PFSK-1 (cell line): ENCODE measurements around the gene GC.

Experiments
- FOXP2 ChIP-seq: optimal IDR thresholded peaks from 2 replicates; pipeline ENCODE3; 2011; ENCODE audit warnings: borderline replicate concordance, control low read depth, inconsistent platforms; ENCODE audit not compliant: insufficient read depth; ENCODE audit errors: extremely low read length, extremely low read depth
- POLR2AphosphoS5 ChIP-seq: IDR thresholded peaks from 2 replicates; pipeline ENCODE4 v1.6.1; 2012; ENCODE audit warnings: low read depth, mild to moderate bottlenecking, control low read depth, low read length, moderate library complexity
- SIN3A ChIP-seq: IDR thresholded peaks from 2 replicates; pipeline ENCODE4 v1.6.1; 2012; ENCODE audit warnings: mild to moderate bottlenecking, low read length, moderate library complexity, borderline replicate concordance; ENCODE audit not compliant: insufficient read depth
- TAF1 ChIP-seq: IDR thresholded peaks from 2 replicates; pipeline ENCODE4 v1.6.1; 2012; ENCODE audit warnings: low read length, control low read depth, borderline replicate concordance; ENCODE audit not compliant: insufficient read depth
- TF ChIP-seq, protein P1 (sequence below), 2 experiments: IDR thresholded peaks; 2 replicates each; pipeline versions ENCODE4 v1.6.1 to v1.8.0; 2011 to 2012; ENCODE audit warnings: low read depth in 2 of 2, low read length in 2 of 2, control low read depth in 1 of 2, inconsistent platforms in 1 of 2, mild to moderate bottlenecking in 1 of 2, moderate library complexity in 1 of 2; ENCODE audit not compliant: insufficient read depth in 1 of 2

DNA sequence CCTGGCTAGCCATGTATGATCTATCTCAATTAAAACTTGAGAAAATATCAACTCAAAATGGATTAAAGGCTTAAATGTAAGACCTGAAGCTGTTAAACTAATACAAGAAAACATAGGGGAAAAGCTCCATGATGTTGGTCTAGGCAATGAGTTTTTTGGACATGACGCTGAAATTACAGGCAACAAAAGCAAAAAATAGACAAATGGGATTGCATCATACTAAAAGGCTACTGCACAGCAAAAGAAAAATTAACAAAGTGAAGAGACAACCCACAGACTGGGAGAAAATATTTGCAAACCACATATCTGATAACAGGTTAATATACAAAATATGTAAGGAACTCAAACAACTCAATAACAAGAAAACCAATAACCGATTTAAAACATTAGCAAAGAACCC lies 8.4 kb downstream of the GC start:
- TF ChIP-seq, protein P1, sequence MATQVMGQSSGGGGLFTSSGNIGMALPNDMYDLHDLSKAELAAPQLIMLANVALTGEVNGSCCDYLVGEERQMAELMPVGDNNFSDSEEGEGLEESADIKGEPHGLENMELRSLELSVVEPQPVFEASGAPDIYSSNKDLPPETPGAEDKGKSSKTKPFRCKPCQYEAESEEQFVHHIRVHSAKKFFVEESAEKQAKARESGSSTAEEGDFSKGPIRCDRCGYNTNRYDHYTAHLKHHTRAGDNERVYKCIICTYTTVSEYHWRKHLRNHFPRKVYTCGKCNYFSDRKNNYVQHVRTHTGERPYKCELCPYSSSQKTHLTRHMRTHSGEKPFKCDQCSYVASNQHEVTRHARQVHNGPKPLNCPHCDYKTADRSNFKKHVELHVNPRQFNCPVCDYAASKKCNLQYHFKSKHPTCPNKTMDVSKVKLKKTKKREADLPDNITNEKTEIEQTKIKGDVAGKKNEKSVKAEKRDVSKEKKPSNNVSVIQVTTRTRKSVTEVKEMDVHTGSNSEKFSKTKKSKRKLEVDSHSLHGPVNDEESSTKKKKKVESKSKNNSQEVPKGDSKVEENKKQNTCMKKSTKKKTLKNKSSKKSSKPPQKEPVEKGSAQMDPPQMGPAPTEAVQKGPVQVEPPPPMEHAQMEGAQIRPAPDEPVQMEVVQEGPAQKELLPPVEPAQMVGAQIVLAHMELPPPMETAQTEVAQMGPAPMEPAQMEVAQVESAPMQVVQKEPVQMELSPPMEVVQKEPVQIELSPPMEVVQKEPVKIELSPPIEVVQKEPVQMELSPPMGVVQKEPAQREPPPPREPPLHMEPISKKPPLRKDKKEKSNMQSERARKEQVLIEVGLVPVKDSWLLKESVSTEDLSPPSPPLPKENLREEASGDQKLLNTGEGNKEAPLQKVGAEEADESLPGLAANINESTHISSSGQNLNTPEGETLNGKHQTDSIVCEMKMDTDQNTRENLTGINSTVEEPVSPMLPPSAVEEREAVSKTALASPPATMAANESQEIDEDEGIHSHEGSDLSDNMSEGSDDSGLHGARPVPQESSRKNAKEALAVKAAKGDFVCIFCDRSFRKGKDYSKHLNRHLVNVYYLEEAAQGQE (IDR thresholded peaks at IDR 0.05; ENCODE audit: insufficient read depth in 1 of 2, low read depth in 2 of 2, low read length in 2 of 2): no peak
- no peak for TF ChIP-seq POLR2AphosphoS5
- no peak for TF ChIP-seq SIN3A
- TF ChIP-seq TAF1: no peak
- TF ChIP-seq FOXP2: no peak
